ENCODE measurements around the gene ALKBH7. TPM values are rescaled to one million over a fixed set of nuclear protein-coding genes. Genes with fewer than 3 reads are reported as not detected.
A peak's percentile ranks its signal among the peaks of the same experiment; 100 is the strongest.

The ALKBH7 gene
- total and polyA plus RNA-seq, 8 donors = 34.2 to 67.9 (median 51.5) TPM

DNA sequence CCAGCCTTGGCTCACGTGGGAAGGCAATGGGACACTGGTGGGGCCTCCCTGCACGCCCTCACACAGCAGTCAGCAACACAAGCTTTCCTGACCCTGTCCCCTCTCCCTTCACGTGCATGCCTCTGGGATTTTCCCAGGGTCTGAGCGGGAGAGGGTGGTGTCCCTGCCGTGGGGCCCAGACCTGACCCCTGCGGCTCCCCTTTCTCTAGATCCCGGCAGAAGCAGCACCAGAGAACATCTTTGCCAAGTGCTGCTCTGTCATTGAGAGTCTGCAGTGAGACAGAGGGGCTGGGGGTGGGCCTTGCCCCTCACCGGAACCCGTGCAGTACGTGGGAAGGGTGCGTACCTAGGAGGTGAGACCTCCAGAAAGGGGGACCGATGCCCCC lies 39.5 kb downstream of the ALKBH7 start:
- Histone ChIP-seq H3K36me3 (peaks cover 0 to 39% of the 10 kb centered on the region in 2 donors), H3K27ac (no peak overlapping the region), H3K27me3 (no peaks in the 10 kb centered on the region), H3K4me1 (peaks cover 0 to 12% of the 10 kb centered on the region in 2 donors), H3K9me3 (no peaks in the 10 kb centered on the region), H3K4me3 (no peak overlapping the region)
- intact Hi-C loops (cut with DNase I) = no loop called here
- no peak for TF ChIP-seq CTCF (IDR thresholded peaks at IDR 0.05)
- ATAC-seq (no peak), DNase-seq (no peak)

DNA sequence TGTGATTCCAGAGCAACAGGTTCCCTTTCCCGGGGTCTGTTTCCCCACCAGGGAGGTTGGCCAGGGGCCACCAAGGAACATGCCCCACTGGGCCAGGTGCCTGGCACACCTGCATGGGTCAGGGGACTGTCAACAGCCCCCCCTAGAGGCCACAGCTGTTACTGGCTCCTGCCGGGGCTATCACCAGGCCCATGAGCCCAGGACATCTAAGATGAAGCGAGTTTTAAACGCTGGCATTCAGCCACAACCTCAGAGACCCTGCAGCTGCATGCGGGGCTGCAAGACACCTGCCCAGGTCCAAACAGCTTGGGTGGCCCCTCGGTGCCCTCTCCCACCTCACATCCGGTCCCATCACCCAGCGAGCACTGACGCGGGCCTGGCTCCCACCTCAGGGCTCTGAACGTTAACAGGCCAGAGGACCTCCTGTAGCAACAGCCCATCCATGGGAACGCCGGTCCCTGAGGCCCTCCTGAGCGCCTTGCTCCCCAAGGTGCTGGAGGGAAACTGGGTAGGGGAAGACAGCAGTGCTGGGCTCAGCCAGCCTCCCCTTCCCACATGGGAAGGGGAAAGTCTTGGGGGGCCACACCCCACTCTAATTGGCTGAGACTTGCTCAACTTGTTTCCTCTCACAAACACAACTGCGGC lies 40.0 kb downstream of the ALKBH7 start:
- DNase-seq (peak in 1 of 4 donors; percentile 70), ATAC-seq (peak; percentile 71)
- Histone ChIP-seq H3K36me3 (peaks cover 0 to 44% of the 10 kb centered on the region in 2 donors), H3K27ac (no peak overlapping the region), H3K4me3 (no peak overlapping the region), H3K4me1 (peaks cover 0 to 12% of the 10 kb centered on the region in 2 donors), H3K9me3 (no peaks in the 10 kb centered on the region), H3K27me3 (no peaks in the 10 kb centered on the region)
- intact Hi-C loops (cut with DNase I) = no loop called here
- peak; percentile 33 to 41 for TF ChIP-seq CTCF (IDR thresholded peaks at IDR 0.05)

DNA sequence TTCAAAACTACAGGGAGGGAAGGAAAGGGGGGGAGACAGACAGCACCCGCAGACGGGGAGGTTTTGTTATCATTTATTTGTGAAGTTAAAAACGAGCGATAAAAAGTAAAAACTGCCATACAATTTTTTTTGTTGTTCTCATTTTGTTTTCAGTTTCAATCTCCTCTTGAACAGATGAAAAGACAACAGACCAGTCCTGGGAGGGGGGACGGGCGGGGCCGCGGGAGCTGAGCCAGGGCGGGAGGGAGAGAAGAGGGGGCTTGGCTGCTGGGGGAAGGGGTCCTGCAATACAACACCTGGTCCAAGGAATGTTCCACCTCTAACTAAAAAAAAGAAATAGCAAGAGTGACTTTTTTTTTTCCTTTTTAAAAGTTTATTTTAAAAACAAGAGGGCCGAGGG lies 40.7 kb downstream of the ALKBH7 start:
- Histone ChIP-seq H3K4me3 (no peak overlapping the region), H3K27ac (no peak overlapping the region), H3K9me3 (no peaks in the 10 kb centered on the region), H3K27me3 (no peaks in the 10 kb centered on the region), H3K36me3 (peaks cover 0 to 52% of the 10 kb centered on the region in 2 donors), H3K4me1 (peaks cover 0 to 12% of the 10 kb centered on the region in 2 donors)
- intact Hi-C loops (cut with DNase I) = no loop called here
- TF ChIP-seq CTCF (IDR thresholded peaks at IDR 0.05) = no peak
- ATAC-seq = no peak
- DNase-seq = no peak

DNA sequence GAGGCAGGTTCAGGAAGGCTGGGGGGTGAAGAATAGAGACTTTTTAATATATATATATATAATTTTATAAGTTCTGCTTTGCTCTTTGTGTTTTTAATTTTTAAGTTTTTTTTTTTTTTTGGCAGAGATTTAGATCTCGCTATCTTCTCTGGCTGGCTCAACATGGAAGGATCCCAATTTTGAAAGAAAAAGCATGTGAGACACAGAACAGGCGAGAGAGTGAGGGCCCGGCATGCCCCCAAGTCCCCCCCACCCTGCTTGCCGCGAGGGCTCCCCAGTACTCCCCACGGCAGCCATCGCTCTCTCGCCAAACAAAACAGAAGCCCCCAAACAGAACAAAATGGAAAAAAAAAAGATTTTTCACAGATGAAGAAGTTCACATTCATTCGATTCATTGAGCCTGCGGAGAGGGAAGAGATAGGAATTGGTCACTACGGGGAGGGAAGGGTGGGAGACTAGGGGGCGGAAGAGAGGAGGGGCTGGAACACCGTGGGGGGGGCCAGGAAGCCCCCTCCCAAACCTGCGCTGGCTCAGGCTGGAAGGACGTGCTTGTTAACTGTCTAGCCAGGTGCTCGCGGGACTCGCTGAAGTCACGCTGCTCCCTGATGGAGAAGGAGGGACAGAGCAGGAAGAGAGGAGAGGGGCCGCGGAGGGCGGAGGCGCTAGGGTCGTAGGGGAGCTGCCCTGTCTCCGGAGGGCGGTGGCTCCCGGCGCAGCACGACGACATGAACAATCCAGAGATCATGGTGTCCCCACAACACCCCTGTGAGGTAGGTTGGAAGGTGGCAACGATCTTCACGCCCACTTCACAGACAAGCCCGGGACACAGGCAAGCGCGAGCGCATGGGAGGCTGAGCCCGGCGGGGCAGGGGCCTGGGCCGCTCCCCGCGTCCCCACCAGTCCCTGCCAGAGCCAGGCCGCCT lies 41.4 kb downstream of the ALKBH7 start:
- no peak overlapping the region for H3K4me3 ChIP-seq
- intact Hi-C loops (cut with DNase I) = no loop called here
- no peak for DNase-seq
- TF ChIP-seq CTCF (IDR thresholded peaks at IDR 0.05) = no peak
- ATAC-seq = no peak
- H3K27ac ChIP-seq = no peak overlapping the region
- peaks cover 0 to 58% of the 10 kb centered on the region in 2 donors for H3K36me3 ChIP-seq
- H3K27me3 ChIP-seq = no peaks in the 10 kb centered on the region
- peaks cover 0 to 12% of the 10 kb centered on the region in 2 donors for H3K4me1 ChIP-seq
- H3K9me3 ChIP-seq = no peaks in the 10 kb centered on the region

Measured in left lung (tissue), 10 donors.